LNCaP clone FGC (cell line): Measurements from ENCODE around the gene CDH16.
A peak's percentile ranks its signal among the peaks of the same experiment; 100 is the strongest.

Experiments
- DNase-seq: peaks from one replicate; pipeline ENCODE4 v3.0.0-alpha.2; 2011; ENCODE audit warnings: low read depth
- H3K4me3 ChIP-seq: 2 replicates; pipeline ENCODE4 v1.5.1; 2011; ENCODE audit warnings: mild to moderate bottlenecking, low read depth, low read length, control low read depth
- CTCF ChIP-seq: IDR thresholded peaks from 2 replicates; pipeline ENCODE4 v1.5.1; 2012; ENCODE audit warnings: mild to moderate bottlenecking; ENCODE audit not compliant: control insufficient read depth, insufficient read depth; ENCODE audit errors: extremely low read depth

The CDH16 gene

GRCh38 chr16:66908762-66909559 lies 9.7 kb downstream of the CDH16 start:
- DNase-seq = no peak
- H3K4me3 ChIP-seq = no peak overlapping the region
- TF ChIP-seq CTCF = no peak

- H3K4me3 ChIP-seq = no peak overlapping the region
- DNase-seq = no peak
- no peak for TF ChIP-seq CTCF
Measured at GRCh38 chr16:66908116-66908515, 10.6 kb downstream of the CDH16 start.

GRCh38 chr16:66906916-66907836 lies 11.5 kb downstream of the CDH16 start:
- H3K4me3 ChIP-seq = no peak overlapping the region
- no peak for TF ChIP-seq CTCF
- no peak for DNase-seq

- peak; percentile 11 for DNase-seq
- TF ChIP-seq CTCF = no peak
- no peak overlapping the region for H3K4me3 ChIP-seq
Measured at GRCh38 chr16:66905633-66906539, 12.8 kb downstream of the CDH16 start.

GRCh38 chr16:66904846-66905632 lies 13.6 kb downstream of the CDH16 start:
- no peak overlapping the region for H3K4me3 ChIP-seq

More at GRCh38 chr16:66904846-66905632, 13.6 kb downstream of the CDH16 start:
- TF ChIP-seq CTCF = no peak
- DNase-seq = no peak
